Panc1 (cell line): Measurements from ENCODE around the gene MAP3K2. TPM values are rescaled to one million over a fixed set of nuclear protein-coding genes. Genes with fewer than 3 reads are reported as not detected.
A peak's percentile ranks its signal among the peaks of the same experiment; 100 is the strongest.

ENCODE experiments used
- ATAC-seq: fragments of 200-7000 bp; cut with Tn5 transposase; 2 replicates; pipeline ENCODE4 v1.9.1; 2020; ENCODE audit warnings: mild to moderate bottlenecking, moderate library complexity
- BruUV-seq: library from RNA; stranded (reverse); fragments of 400-500 nt; replicated peaks from 2 replicates; lab custom pipeline; 2021; lab: Mats Ljungman, UMichigan
- CTCF ChIA-PET: fragments of 300-600 bp; sonication (Branson Sonifier 250); formaldehyde crosslinking; loops from one replicate; lab custom pipeline; 2022; ENCODE audit warnings: antibody characterized with exemption; lab: Charles Lee
- POLR2A ChIA-PET: fragments of 300-600 bp; sonication (Branson Sonifier 250); formaldehyde crosslinking; loops from one replicate; lab custom pipeline; 2022; ENCODE audit warnings: antibody characterized with exemption; lab: Charles Lee
- DNase-seq: peaks from one replicate; pipeline ENCODE4 v3.0.0-alpha.2; 2010; ENCODE audit warnings: low read depth, low spot score
- H3K27ac ChIP-seq: 2 replicates; pipeline ENCODE4 v1.5.1; 2011; ENCODE audit warnings: mild to moderate bottlenecking, low read length, inconsistent platforms
- H3K27me3 ChIP-seq: fragments of 200-500 bp; sonication (Bioruptor generic); 2 replicates; pipeline ENCODE4 v1.6.0; 2014; ENCODE audit warnings: low read length, inconsistent platforms; ENCODE audit not compliant: control insufficient read depth, insufficient read depth
- H3K36me3 ChIP-seq: fragments of 200-500 bp; sonication (Bioruptor generic); 2 replicates; pipeline ENCODE4 v1.5.1; 2014; ENCODE audit warnings: inconsistent platforms, mild to moderate bottlenecking, low read length, moderate library complexity; ENCODE audit not compliant: control insufficient read depth, insufficient read depth
- H3K4me1 ChIP-seq: 2 replicates; pipeline ENCODE4 v1.5.1; 2011; ENCODE audit warnings: inconsistent platforms, mild to moderate bottlenecking, low read length, moderate library complexity; ENCODE audit not compliant: control insufficient read depth, insufficient read depth
- H3K4me3 ChIP-seq, 2 experiments: 2 replicates each; pipeline ENCODE4 v1.5.1; 2011 to 2012; ENCODE audit warnings: low read depth in 2 of 2, low read length in 2 of 2, mild to moderate bottlenecking in 2 of 2, inconsistent platforms in 1 of 2, moderate library complexity in 1 of 2
- H3K9me3 ChIP-seq: fragments of 200-500 bp; sonication (Bioruptor generic); 2 replicates; pipeline ENCODE4 v1.5.1; 2014; ENCODE audit warnings: low read depth, mild to moderate bottlenecking, inconsistent platforms, low read length, moderate library complexity; ENCODE audit not compliant: control insufficient read depth, insufficient read depth
- CTCF ChIP-seq: fragments of 450-650 bp; IDR thresholded peaks from 2 replicates; pipeline ENCODE4 v1.5.1; 2017; ENCODE audit warnings: mild to moderate bottlenecking
- POLR2AphosphoS5 ChIP-seq: IDR thresholded peaks from 2 replicates; pipeline ENCODE4 v1.6.1; 2012; ENCODE audit warnings: mild to moderate bottlenecking, low read depth, low read length, moderate library complexity
- SIN3A ChIP-seq: IDR thresholded peaks from 2 replicates; pipeline ENCODE4 v1.6.1; 2012; ENCODE audit warnings: low read depth, mild to moderate bottlenecking, low read length, moderate library complexity, borderline replicate concordance; ENCODE audit not compliant: insufficient read depth
- TCF7L2 ChIP-seq: IDR thresholded peaks from 2 replicates; pipeline ENCODE4 v1.6.1; 2011; ENCODE audit warnings: mild to moderate bottlenecking, low read depth, low read length, inconsistent platforms
- in situ Hi-C: cut with HindIII; loops from 2 replicates; pipeline ENCODE4 v1.10.0; 2016; ENCODE audit warnings: low sequenced_read_pairs, low pct_unique_long_range_greater_than_20kb
- intact Hi-C: fragments of 100-400 bp; cut with micrococcal nuclease; formaldehyde crosslinking; loops from one replicate; pipeline ENCODE4 v1.10.0; 2022; ENCODE audit not compliant: unreplicated experiment
- total RNA-seq: library from RNA; stranded (reverse); gene quantifications from one replicate; pipeline ENCODE4 v1.2.1, GENCODE V29; 2021; ENCODE audit not compliant: unreplicated experiment
- TF ChIP-seq, protein P1 (sequence below), 2 experiments: IDR thresholded peaks; 2 replicates each; pipeline ENCODE4 v1.6.1; 2011 to 2012; ENCODE audit warnings: low read depth in 2 of 2, control low read depth in 1 of 2, low read length in 1 of 2, mild to moderate bottlenecking in 1 of 2, moderate library complexity in 1 of 2; ENCODE audit not compliant: insufficient read depth in 1 of 2

MAP3K2 gene
- total RNA-seq, 1 experiment from 2014 or later: 70.6 TPM

- no TSS peak for BruUV-seq
- TF ChIP-seq SIN3A (no peak), POLR2AphosphoS5 (no peak), TCF7L2 (no peak), CTCF (no peak)
- TF ChIP-seq, protein P1, sequence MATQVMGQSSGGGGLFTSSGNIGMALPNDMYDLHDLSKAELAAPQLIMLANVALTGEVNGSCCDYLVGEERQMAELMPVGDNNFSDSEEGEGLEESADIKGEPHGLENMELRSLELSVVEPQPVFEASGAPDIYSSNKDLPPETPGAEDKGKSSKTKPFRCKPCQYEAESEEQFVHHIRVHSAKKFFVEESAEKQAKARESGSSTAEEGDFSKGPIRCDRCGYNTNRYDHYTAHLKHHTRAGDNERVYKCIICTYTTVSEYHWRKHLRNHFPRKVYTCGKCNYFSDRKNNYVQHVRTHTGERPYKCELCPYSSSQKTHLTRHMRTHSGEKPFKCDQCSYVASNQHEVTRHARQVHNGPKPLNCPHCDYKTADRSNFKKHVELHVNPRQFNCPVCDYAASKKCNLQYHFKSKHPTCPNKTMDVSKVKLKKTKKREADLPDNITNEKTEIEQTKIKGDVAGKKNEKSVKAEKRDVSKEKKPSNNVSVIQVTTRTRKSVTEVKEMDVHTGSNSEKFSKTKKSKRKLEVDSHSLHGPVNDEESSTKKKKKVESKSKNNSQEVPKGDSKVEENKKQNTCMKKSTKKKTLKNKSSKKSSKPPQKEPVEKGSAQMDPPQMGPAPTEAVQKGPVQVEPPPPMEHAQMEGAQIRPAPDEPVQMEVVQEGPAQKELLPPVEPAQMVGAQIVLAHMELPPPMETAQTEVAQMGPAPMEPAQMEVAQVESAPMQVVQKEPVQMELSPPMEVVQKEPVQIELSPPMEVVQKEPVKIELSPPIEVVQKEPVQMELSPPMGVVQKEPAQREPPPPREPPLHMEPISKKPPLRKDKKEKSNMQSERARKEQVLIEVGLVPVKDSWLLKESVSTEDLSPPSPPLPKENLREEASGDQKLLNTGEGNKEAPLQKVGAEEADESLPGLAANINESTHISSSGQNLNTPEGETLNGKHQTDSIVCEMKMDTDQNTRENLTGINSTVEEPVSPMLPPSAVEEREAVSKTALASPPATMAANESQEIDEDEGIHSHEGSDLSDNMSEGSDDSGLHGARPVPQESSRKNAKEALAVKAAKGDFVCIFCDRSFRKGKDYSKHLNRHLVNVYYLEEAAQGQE (IDR thresholded peaks at IDR 0.05; ENCODE audit: insufficient read depth in 1 of 2, low read depth in 2 of 2, low read length in 1 of 2): no peak
- Histone ChIP-seq H3K9me3 (no peaks in the 10 kb centered on the region), H3K4me1 (peaks cover 12% of the 10 kb centered on the region), H3K27ac (no peak overlapping the region), H3K27me3 (no peaks in the 10 kb centered on the region), H3K4me3 (no peak overlapping the region), H3K36me3 (no peaks in the 10 kb centered on the region)
- POLR2A ChIA-PET: no interaction called here
- CTCF ChIA-PET: interaction anchor here (1.0 kb wide), 1 partner anchor 68 kb away, joined by 3 read pairs; no protein-coding TSS in a partner anchor
- ATAC-seq (no peak), DNase-seq (no peak)
- intact Hi-C loops (no loop called here), in situ Hi-C loops (no loop called here)
Observed at GRCh38 chr2:127370010-127370409, 17.8 kb downstream of the MAP3K2 start.

GRCh38 chr2:127365211-127365643 lies 22.5 kb downstream of the MAP3K2 start:
- H3K9me3 ChIP-seq: no peaks in the 10 kb centered on the region
- TF ChIP-seq CTCF (no peak), SIN3A (no peak), TCF7L2 (no peak), POLR2AphosphoS5 (no peak)
- TF ChIP-seq, protein P1 (IDR thresholded peaks at IDR 0.05; ENCODE audit: insufficient read depth in 1 of 2, low read depth in 2 of 2, low read length in 1 of 2): no peak
- H3K27ac ChIP-seq: no peak overlapping the region
- no peaks in the 10 kb centered on the region for H3K27me3 ChIP-seq
- CTCF ChIA-PET: no interaction called here
- no peaks in the 10 kb centered on the region for H3K36me3 ChIP-seq
- intact Hi-C loops (no loop called here), in situ Hi-C loops (no loop called here)
- H3K4me1 ChIP-seq: peaks cover 33% of the 10 kb centered on the region
- BruUV-seq: no TSS peak
- DNase-seq (no peak), ATAC-seq (peak; percentile 81)
- H3K4me3 ChIP-seq: no peak overlapping the region
- POLR2A ChIA-PET: interaction anchor here (0.6 kb wide), 1 partner anchor 34 kb away, joined by 3 read pairs; no protein-coding TSS in a partner anchor
